ENCODE measurements around the gene F5.
"Not testable (repeated sequence)": the region's sequence is repeated elsewhere in the genome, so short reads cannot be mapped to it uniquely, and the experiment has no call there.

Gene F5

GRCh38 chr1:169508432-169509338 is 77.6 kb downstream of the F5 start:
- peak; percentile 64 for DNase-seq

GRCh38 chr1:169507413-169507812 is 78.9 kb downstream of the F5 start:
- DNase-seq = no peak

GRCh38 chr1:169503601-169504000 is 82.7 kb downstream of the F5 start:
- DNase-seq = not testable (repeated sequence)

- no peak for DNase-seq
These were observed 86.5 kb downstream of the F5 start for GRCh38 chr1:169499807-169500206.

GRCh38 chr1:169497317-169497716 is 89.0 kb downstream of the F5 start:
- DNase-seq = no peak

- no peak for DNase-seq
These were observed 90.4 kb downstream of the F5 start for GRCh38 chr1:169495916-169496315.

GRCh38 chr1:169495046-169495775 is 91.1 kb downstream of the F5 start:
- DNase-seq = no peak

- no peak for DNase-seq
These were observed 91.9 kb downstream of the F5 start for GRCh38 chr1:169494343-169494742.

GRCh38 chr1:169493251-169493650 is 93.0 kb downstream of the F5 start:
- no peak for DNase-seq

- no peak for DNase-seq
These were observed 94.4 kb downstream of the F5 start for GRCh38 chr1:169491845-169492281.

- DNase-seq = no peak
These were observed 98.1 kb downstream of the F5 start for GRCh38 chr1:169488157-169488556.

GRCh38 chr1:169487561-169487960 is 98.7 kb downstream of the F5 start:
- no peak for DNase-seq

- no peak for DNase-seq
These were observed 99.1 kb downstream of the F5 start for GRCh38 chr1:169487133-169487532.

GRCh38 chr1:169486281-169487051 is 99.8 kb downstream of the F5 start:
- peak; percentile 24 for DNase-seq

- peak; percentile 99 for DNase-seq
These were observed 100.6 kb downstream of the F5 start, which contains the start of gene SLC19A2 for GRCh38 chr1:169485431-169486280. Gene SLC19A2 (minus strand): TSS chr1:169485944. CDS start chr1:169485766, 178 bp downstream.

- DNase-seq = peak; percentile 50
These were observed 101.4 kb downstream of the F5 start for GRCh38 chr1:169484683-169485430.

GRCh38 chr1:169484101-169484500 is 102.2 kb downstream of the F5 start:
- no peak for DNase-seq

- DNase-seq = peak; percentile 40
These were observed 102.7 kb downstream of the F5 start for GRCh38 chr1:169483500-169483966.

GRCh38 chr1:169479363-169480066 is 106.8 kb downstream of the F5 start:
- DNase-seq = no peak

- DNase-seq = no peak
These were observed 108.1 kb downstream of the F5 start for GRCh38 chr1:169478094-169478672.

Measured in hematopoietic multipotent progenitor cell treated with erythropoietin and hydrocortisone succinate and interleukin-3 and kit ligand, for 8 days (in vitro differentiated cells).